Putamen (tissue), 1 donor: ENCODE data around the gene PRF1.
"Not testable (repeated sequence)": the region's sequence is repeated elsewhere in the genome, so short reads cannot be mapped to it uniquely, and the experiment has no call there.

Experiments used
- DNase-seq: peaks from one replicate; pipeline ENCODE4 v3.0.0-alpha.2; 2016; ENCODE audit warnings: low spot score

The PRF1 gene

DNA sequence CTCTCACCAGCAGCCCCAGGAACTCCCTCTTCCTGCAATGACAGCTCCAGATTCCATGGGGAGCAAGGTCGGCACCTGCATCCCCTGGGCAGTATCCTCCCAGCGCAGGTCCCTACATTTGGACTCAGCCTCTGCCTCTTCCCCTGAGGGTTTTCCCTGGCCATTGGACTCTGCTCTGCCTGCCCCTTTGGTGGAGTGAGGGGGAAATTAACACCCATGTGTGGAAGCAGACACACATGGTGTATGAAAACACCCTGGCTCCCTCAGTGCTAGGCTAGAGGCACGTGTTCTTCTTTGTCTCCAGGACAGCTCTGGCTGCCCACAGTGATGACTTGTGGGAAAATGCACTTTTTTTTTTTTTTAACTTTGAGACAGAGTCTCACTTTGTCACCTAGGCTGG, 8.4 kb downstream of the PRF1 start:
- DNase-seq, result no peak

DNA sequence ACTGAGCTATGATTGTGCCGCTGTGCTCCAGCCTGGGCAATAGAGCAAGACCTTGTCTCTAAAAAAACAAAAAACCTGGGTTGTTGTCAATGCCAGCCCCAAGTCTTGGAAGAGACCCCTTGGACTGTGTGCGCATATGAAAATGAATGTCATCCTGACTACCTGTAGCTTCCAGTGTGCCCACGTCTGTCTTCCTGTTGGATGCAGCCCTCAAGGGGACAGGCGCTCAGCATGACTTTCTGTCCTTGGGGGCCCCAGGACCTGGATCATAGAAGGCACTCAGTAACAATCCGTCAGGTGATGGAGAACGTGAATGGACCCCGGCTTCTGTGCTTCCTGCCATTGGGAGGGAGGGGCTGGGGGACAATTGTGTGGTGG, 9.0 kb downstream of the PRF1 start:
- no peak for DNase-seq

DNA sequence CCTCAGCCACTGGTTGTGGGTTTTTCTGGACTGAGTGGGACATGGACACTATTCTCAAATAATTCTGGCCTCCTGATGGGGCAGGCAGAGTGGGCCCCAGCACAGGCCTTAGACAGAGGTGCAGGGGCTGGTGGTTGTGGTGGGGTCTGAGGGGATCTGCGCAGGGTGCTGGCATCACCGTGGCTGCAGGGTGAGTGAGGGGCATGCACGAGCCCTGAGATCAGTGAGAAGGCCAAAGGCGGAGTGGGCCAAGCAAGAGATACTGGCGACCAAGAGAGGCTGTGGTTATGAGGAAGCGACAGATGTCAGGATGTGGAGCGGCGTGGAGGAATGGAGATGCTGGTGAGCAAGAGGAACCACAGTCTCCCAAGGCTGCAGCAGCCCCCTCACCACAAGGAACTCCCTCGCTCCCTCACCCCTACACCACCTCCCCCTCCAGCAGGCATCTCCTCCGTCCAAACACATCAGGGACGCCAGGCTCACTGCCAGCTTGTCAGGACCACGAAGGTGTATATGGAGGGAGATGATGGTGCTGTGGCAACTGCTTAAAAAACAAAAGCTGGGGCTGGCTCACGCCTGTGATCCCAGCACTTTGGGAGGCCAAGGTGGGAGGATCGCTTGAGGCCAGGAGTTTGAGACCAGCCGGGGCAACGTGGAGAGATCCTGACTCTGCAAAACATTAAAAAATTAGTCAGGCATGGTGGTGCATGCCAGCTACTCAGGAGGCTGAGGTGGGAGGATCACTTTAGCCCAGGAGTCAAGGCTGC, 9.6 kb downstream of the PRF1 start:
- DNase-seq, result no peak

DNA sequence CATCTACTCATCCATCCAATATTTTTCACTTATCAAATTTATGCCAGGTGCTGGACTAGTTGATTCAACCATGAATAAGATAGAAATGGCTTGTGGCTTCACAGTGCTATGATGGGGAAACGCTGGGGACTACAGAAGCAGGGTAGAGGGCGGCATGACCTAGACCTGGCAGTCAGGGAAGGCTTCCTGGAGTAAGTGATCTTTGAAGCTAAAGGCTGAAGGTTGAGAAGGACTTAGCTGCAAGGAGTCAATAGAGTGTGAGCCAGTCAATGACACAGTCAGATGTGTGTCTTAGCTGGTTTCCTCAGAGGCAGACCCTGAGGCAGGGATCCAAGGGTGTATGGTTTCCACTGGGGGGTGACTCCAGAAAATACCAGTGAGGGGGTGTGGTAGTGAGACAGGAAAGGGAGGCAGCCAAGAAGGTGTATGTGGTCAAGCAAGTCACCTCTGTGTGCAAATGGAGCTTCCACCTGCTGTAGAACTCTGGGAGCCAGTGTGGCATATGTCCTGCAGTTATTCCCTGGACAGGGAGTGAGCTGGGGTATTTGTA, 10.3 kb downstream of the PRF1 start:
- DNase-seq, result no peak

DNA sequence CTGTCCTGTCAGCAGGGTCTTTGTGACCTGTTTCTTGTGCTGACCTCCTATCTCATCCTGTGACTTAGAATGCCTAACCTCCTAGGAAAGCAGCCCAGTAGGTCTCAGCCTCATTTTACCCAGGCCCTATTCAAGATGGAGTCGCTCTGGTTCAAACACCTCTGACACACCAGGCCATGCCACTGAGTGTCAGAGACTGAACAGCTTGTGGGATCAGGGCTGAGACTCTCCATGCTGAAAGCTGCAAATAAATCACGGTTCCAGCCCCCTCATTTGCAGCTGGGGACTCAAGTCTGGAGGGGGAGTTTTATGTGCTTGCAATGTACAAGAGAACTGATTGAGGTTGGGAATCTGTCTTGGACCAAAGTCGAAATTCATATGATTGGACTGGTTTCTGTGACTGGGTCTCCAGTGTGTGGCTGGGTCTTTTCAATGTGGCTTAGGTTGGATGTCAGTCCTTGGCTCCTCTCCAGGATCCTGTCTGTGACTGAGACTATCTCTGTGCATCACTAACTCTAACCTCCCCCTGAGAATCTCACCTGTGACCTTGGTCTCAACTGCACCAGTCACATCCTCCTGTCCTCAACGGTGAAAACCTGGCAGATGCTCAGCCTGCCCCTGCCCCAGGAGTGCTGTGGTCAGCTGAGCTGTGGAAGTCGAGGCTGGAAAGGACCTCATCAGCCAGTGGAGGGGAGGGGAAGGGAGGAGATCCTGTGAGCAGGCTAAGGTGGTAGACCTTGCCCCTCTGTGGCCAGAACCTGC, 11.7 kb downstream of the PRF1 start:
- DNase-seq, result no peak

DNA sequence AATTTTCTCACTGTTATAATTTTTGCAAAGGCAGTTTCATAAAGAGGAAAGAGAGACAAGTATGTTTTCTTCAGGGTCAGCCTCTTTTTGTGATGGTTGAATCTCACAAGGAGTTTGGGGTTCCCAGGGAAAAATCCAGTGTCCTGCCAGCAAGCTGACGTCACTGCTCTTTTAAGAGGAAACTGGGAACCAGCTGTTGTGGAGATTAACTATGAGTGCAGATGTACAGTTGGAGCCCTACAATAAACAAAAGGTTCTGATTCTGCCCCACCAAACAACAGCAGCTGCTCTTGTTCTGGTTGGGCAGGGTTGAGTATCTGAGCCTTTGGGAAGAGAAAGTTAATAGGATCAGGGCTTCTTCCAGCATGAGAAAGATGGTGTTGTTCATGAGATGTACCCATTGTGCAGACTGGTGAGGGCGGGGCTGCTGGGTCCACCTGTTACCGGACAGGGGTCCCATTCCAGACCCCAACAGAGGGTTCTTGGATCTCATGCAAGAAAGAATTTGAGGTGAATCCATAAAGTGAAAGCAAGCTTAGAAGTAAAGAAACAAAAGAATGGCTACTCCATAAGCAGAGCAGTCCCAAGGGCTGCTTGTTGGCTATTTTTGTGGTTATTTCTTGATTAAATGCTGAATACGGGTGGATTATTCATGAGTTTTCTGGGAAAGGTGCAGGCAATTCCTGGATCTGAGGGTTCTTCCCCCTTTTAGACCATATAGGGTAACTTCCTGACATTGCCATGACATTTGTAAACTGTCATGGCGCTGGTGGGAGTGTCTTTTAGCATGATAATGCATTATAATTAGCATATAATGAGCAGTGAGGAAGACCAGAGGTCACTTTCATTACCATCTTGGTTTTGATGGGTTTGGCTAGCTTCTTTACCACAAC, 12.5 kb downstream of the PRF1 start:
- peak; percentile 49 for DNase-seq

DNA sequence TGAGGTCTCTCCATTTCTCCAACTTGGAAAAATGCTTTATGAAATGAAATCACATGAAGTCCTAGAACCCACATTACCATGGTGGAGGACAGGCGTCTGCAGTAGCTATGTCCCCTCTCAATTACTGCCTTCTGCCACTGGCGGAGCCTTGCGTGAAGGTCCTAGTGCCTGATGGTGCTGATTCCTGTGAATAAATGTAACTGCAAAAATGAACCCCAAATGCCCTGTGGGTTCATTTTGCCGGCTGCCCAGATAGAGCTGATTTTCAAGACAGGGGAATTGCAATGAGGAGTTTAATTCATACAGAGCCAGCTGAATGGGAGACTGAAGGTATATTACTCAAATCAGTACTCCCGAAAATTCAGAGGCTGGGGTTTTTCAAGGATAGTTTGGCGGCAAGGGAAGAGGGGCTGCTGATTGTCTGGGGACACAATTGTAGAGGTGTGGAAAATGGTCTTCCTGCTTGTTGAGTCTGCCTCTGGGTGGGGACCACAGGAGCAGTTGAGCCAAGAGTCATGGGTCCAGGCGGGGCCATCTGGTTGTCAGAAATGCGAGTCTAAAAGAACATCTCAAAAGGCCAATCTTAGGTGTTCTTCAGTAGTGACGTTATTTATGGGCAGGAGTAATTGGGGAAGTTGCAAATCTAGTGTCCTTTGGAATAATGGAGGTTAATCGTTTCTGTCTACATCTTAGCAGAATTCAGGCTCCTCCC, 13.5 kb downstream of the PRF1 start:
- no peak for DNase-seq

DNA sequence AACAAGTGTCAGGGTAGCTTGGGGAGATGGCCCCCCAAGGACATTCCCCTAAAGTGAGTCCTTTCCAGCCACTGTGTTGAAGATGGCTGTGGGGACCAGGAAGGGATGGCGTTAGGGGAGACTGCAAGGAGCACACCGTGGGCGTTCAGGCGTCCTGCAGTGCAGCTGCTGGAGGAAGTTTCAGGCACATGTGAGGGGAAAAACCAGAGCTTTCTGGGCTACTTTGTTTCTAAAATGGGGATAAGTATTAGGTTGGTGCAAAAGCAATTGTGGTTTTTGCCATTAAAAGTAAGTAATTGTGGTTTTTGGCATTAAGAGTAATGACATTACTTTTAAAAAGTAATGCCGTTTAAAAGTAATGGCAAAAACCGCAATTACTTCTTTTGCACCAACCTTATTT, 14.3 kb downstream of the PRF1 start:
- no peak for DNase-seq

DNA sequence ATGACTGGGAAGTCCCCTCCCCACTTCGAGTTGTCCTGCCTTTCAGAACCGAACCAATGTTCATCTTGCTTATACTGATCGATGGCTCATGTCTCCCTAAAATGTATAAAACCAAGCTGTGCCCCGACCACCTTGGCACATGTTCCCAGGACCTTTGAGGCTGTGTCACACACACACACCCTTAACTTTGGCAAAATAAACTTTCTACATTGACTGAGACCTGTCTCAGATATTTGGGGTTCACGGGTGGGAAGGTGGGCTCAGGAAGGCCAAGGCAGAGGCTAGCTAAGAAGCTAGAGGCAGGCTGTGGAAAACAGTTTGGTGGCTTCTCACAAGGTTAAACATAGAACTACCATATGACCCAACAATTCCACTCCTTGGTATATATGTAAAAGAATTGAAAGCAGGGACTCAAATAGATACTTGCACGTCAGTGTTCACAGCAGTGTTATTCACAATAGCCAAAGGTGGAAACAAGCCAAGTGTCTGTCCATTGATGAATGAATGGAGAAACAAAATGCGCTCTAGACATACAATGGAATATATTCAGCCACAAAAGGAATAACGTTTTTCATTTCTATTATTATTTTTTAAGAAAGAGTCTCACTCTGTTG, 15.4 kb downstream of the PRF1 start:
- DNase-seq, result peak; percentile 60

DNA sequence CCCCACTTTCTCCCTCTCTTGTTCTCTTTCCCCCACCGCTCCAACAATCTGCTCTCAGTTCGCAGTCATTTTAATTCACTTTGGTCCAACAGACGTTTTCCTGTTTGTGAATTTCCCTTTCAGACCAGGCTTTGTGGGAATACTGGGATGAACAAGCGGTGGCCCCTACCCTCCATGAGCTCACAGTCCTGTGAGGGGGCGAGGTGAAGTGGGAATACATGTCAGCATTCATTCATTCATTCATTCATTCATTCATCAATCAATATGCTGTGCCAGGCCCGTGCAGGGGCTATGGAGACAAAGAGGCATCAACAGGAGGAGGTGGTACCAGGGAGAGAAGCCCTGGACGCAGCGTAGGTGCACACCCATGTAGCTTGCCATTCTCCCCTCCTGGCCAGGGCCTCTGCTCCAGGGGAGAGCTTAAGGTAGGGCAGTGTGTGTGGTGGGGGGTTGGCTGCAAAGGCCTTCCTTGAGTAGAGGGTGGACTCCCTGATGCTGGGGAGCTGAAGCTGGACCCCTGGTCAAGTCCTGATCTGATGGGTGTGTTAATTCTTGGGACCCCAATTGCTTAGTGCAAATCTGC, 16.1 kb downstream of the PRF1 start:
- no peak for DNase-seq

DNA sequence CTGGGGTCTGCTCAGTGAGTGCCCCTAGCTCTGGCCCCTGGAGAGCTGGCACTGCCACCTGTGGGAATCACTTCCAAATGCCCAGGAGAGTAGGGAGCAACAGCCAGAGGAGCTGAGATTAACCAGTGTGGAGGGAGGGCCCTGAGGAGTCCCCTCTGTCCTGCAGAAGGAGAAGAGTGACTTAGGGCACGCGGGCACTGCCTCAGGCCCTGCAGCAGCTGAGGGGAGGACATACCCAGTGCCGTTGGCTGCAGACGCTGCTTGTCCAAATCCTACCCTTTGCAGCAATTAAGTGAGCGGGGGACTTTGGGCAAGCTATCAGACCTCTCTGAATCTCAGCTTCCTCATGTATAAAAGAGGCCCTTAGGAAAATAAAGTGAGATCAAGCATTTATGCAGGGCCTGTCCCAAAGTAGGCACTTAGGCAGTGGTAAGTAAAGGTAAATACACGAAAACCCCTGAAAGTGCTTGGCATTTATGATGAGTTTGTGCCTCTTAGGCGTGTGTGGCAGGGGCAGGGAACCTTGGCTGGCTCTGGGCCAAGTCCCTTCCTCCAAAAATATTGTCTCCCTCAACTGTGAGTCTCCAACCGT, 16.9 kb downstream of the PRF1 start:
- no peak for DNase-seq

DNA sequence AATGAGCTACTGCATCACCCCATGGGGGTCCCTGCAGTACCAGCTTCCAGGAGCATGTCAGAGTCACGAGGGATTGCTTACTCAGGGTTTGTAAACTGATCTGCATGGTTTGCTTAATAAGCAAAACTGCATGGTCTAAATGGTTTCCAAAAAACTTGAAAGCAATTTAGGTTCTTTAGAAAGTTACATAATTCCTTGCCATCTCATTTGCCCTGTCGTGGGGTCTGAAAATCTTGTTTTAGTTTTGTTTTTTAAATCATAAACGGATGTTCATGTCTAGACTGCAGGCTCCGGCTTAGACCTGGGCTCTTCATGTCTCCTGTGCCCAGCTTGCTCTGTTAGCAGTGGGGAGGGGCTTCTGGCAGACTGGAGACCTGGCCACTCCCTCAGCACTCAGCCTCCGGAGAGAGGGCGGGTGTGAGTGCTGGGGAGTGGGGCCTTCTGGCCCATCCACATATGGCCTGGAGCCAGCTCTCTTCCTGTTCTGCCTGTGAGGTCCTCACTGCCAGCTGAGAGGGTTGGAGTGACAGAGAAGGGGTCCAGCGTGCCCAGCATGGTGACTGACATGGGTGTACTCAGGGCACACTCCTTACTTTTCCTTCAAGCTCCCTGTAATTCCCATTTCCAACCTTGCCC, 17.5 kb downstream of the PRF1 start:
- DNase-seq, result no peak

DNA sequence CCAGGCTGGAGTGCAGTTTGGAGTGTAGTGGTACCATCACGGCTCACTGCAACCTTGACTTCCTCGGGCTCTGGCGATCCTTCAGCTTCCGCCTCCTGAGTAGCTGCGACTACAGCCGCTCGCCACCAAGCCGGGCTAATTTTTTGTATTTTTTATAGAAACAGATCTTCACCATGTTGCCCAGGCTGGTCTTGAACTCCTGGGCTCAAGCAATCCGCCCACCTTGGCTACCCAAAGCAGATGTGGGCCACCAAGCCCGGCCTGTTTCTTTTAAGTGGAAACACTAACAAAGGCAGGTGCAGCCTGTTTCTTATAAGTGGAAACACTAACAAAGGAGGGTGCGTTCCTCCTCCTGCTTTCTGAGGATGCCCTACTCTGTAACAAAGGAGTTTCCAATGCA, 18.2 kb downstream of the PRF1 start:
- DNase-seq, result no peak

DNA sequence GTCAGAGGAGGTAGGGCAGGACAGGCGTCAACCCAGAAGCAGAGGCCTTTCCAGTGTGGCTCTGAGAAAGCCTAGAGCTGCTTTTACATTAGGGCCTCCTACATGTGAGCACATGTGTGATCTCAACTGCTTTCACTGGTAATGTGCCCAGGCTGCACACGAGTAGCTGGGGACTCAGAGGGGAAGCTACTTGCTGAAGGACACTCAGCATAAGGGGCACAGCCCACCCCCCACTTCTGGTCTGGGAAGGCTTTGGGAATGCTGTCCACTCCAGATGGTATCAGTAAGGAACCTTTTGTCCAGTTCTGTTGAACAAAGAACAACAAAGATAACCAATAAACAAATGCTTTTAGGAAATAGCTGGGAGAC, 18.9 kb downstream of the PRF1 start:
- DNase-seq, result no peak

DNA sequence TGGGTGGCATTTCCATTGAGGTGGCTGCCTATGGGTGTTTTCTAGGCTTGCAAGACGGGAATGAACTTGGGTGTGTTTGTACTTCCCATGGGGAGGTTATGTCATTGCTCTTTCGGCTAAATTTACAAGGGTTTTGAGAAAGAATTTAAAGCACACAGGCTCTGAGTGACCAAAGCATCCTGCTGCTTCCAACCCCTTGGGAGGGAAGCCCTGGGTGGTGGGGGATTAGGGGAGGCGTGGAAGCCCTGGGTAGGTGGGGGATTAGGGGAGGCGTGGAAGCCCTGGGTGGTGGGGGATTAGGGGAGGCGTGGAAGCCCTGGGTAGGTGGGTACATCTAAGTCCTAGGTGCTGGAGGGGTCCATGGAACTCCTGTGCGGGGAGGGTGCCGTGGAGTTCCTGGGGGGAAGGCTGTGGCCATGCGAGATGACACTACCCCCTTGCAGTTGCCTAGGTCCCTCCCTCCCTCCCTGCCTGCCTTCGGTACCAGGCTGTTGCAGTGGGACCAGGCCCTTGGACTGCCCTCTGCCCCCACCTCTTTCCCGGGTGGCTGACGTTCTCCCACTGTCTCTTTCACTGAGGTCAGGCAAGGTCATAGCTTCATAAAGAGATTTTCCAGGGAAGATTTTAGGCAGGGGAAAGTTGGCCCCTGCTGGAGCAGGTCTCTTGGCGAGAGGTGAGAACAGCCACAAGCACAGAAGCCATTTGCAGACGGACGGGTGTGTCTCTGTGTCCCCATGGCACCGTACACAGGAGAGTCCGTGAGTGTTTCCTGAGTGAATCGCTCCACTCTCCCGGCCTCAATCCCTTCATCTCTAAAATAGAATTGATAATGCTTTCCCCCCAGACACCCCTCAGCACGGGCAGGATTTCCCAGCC, 19.5 kb downstream of the PRF1 start:
- DNase-seq, result no peak

DNA sequence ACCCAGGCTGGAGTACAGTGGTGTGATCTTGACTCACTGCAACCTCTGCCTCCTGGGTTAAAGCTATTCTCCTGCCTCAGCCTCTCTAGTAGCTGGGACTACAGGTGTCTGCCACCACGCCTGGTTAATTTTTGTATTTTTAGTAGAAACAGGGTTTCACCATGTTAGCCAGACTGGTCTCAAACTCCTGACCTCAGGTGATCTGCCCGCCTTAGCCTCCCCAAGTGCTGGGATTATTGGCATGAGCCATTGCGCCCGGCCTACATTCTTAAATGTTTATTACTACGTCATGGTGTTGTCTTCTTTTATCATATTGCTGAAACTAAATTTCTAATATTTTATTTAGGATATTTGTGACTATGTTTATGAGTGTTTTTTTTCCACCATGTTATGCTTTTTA, 21.4 kb downstream of the PRF1 start:
- not testable (repeated sequence) for DNase-seq

DNA sequence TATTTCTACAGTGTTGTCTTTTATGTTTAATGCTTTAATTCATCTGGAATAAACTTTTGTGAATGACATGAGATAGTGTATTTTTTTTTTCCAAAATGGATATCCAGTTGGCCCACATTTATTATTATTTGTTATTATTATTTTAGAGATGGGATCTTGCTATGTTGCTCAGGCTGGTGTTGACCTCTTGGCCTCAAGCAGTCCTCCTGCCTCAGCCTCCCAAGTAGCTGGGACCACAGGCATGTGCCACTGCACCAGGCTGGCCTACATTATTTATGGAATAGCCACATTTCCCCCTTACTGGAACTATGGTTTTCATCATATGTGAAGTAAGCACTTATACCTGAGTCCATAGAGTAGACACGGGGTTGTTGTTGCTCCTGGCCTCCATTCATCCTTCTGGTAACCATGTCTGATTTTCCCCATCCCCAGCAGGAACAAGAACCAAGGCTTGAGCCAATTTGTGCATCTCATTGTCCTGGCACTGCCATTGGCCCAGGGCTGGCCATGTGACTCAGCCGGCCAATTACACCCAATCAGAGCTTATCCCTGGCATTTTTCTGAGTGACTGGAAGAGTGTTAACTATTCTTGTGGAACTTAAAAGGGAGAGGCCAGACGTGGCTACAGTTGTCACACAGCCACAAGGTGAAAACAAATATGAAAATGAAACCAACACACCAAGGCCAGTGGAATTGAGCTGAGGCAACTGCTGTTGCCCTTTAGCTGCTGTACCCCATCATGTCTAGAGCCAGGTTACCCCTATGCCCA, 23.1 kb downstream of the PRF1 start:
- DNase-seq, result no peak

DNA sequence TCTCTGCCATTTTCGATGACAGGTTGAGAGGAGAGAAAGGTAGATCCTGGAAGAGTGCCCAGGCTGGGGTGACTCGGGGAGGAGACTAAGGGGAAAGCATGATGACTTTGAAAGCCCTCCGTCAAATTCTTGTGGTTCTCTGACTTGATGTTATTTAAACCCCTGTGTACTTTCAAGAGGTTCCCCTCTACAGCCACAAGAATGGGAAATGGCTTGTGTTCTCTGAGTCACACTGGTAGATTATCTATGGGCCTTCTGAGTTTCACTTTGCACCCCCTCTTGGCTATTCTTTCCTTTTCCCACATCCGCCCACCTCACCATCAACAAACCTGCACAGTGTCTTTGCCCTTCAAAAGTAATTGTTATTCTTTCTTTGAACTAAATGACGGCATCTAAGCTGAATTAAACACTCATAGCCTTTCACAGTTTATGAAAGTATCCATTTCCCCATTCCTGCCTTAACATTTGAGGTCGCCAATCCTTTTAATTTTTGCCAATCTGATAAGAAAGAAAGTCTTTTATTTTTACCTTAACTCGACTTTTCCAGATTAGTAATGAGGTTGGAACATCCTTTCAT, 24.1 kb downstream of the PRF1 start:
- no peak for DNase-seq
